Calu3 (cell line): ENCODE results near the gene SNX19. TPM values are rescaled to one million over a fixed set of nuclear protein-coding genes. Genes with fewer than 3 reads are reported as not detected.

Experiments used
- BruUV-seq: library from RNA; stranded (reverse); fragments of 400-500 nt; replicated peaks from 2 replicates; lab custom pipeline; 2021; lab: Mats Ljungman, UMichigan
- CTCF ChIA-PET: fragments of 300-600 bp; sonication (Branson Sonifier 250); formaldehyde crosslinking; loops from one replicate; lab custom pipeline; 2022; ENCODE audit warnings: antibody characterized with exemption; lab: Charles Lee
- DNase-seq: peaks from one replicate; pipeline ENCODE4 v3.0.0; 2022
- H3K27ac Mint-ChIP-seq: one replicate; pipeline ENCODE4 v1.8.0; 2022; ENCODE audit warnings: mixed read lengths; ENCODE audit not compliant: unreplicated experiment
- H3K27me3 Mint-ChIP-seq: one replicate; pipeline ENCODE4 v1.8.0; 2022; ENCODE audit warnings: mixed read lengths; ENCODE audit not compliant: unreplicated experiment
- H3K36me3 Mint-ChIP-seq: one replicate; pipeline ENCODE4 v1.8.0; 2022; ENCODE audit warnings: mild to moderate bottlenecking, moderate library complexity, mixed read lengths; ENCODE audit not compliant: insufficient read depth, unreplicated experiment
- H3K4me1 Mint-ChIP-seq: one replicate; pipeline ENCODE4 v1.8.0; 2022; ENCODE audit warnings: mild to moderate bottlenecking, low read depth, mixed read lengths; ENCODE audit not compliant: unreplicated experiment
- H3K4me3 Mint-ChIP-seq: one replicate; pipeline ENCODE4 v1.8.0; 2022; ENCODE audit warnings: mild to moderate bottlenecking, low read depth, moderate library complexity, mixed read lengths; ENCODE audit not compliant: unreplicated experiment
- H3K9me3 Mint-ChIP-seq: one replicate; pipeline ENCODE4 v1.8.0; 2022; ENCODE audit warnings: low read depth, mixed read lengths; ENCODE audit not compliant: unreplicated experiment
- CTCF ChIP-seq: fragments of 200-600 bp; IDR thresholded peaks from one replicate; pipeline ENCODE4 v1.8.0; 2022; ENCODE audit warnings: antibody characterized with exemption; ENCODE audit not compliant: unreplicated experiment
- intact Hi-C: fragments of 100-400 bp; cut with micrococcal nuclease; formaldehyde crosslinking; loops from one replicate; pipeline ENCODE4 v1.10.0; 2022; ENCODE audit not compliant: unreplicated experiment
- total RNA-seq: library from RNA; stranded (reverse); gene quantifications from 2 replicates; pipeline ENCODE4 v1.2.3, GENCODE V29; 2022

The SNX19 gene
- total RNA-seq, 1 experiment from 2014 or later, result 39.8 TPM

DNA sequence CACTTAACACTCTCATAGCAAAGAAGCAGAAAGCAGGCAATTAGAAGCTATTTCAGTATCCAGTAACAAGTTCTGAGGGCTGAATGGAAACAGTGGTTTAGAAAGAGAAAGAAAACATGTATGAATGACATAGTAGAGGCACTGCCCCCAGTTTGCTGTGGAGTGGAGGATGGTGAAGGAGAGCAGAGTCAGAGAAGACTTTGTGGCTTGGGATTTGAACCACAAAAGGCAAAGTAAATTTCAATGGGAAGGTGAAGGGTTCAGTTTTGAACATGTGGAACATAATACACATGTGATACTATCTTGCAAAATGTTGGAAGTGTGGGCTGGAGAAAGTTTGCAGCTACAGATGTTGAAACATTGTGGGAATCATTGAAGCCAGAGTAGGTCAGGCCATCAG, 81.4 kb downstream of the SNX19 start:
- intact Hi-C loops, result no loop called here

GRCh38 chr11:130832566-130833425, 83.5 kb downstream of the SNX19 start:
- Mint-ChIP-seq H3K27me3 (peaks cover 13% of the 10 kb centered on the region), H3K4me1 (no peaks in the 10 kb centered on the region), H3K9me3 (peaks cover 3% of the 10 kb centered on the region), H3K27ac (no peak overlapping the region), H3K36me3 (no peaks in the 10 kb centered on the region), H3K4me3 (no peak overlapping the region)
- BruUV-seq, result no TSS peak
- CTCF ChIA-PET, result no interaction called here
- no peak for DNase-seq
- intact Hi-C loops, result no loop called here
- no peak for TF ChIP-seq CTCF

More for the DNA sequence above, 81.4 kb downstream of the SNX19 start:
- Mint-ChIP-seq H3K4me3 (no peak overlapping the region), H3K4me1 (no peaks in the 10 kb centered on the region), H3K36me3 (no peaks in the 10 kb centered on the region), H3K27ac (no peak overlapping the region), H3K27me3 (peaks cover 27% of the 10 kb centered on the region), H3K9me3 (peaks cover 3% of the 10 kb centered on the region)
- no peak for TF ChIP-seq CTCF
- DNase-seq, result no peak
- CTCF ChIA-PET, result no interaction called here
- BruUV-seq, result no TSS peak

GRCh38 chr11:130831976-130832375, 84.3 kb downstream of the SNX19 start:
- CTCF ChIA-PET, result no interaction called here
- H3K27me3 Mint-ChIP-seq, result peaks cover 5% of the 10 kb centered on the region
- DNase-seq, result no peak
- no TSS peak for BruUV-seq
- no peaks in the 10 kb centered on the region for H3K4me1 Mint-ChIP-seq
- intact Hi-C loops, result no loop called here
- H3K27ac Mint-ChIP-seq, result no peak overlapping the region
- no peak for TF ChIP-seq CTCF
- no peaks in the 10 kb centered on the region for H3K36me3 Mint-ChIP-seq
- H3K4me3 Mint-ChIP-seq, result no peak overlapping the region
- no peaks in the 10 kb centered on the region for H3K9me3 Mint-ChIP-seq

GRCh38 chr11:130831506-130831905, 84.8 kb downstream of the SNX19 start:
- no peak for TF ChIP-seq CTCF
- CTCF ChIA-PET, result no interaction called here
- no peaks in the 10 kb centered on the region for H3K4me1 Mint-ChIP-seq
- H3K27me3 Mint-ChIP-seq, result peaks cover under 1% of the 10 kb centered on the region
- intact Hi-C loops, result no loop called here
- BruUV-seq, result no TSS peak
- no peak overlapping the region for H3K4me3 Mint-ChIP-seq
- no peaks in the 10 kb centered on the region for H3K9me3 Mint-ChIP-seq
- H3K27ac Mint-ChIP-seq, result no peak overlapping the region
- no peak for DNase-seq
- H3K36me3 Mint-ChIP-seq, result no peaks in the 10 kb centered on the region
